HL-60/S4 (cell line): Measurements from ENCODE around the gene PEX5.

Source experiments
- in situ Hi-C: fragments of 300-500 bp; cut with MboI; formaldehyde crosslinking; loops from 2 replicates; pipeline ENCODE4 v1.14.3; 2022; ENCODE audit warnings: low sequenced_read_pairs

Gene PEX5

GRCh38 chr12:7189398-7190267 lies at the start of gene PEX5:
Gene PEX5, plus strand, starts transcription at chr12:7189686. Its CDS starts 692 bp downstream, at chr12:7190378.
- in situ Hi-C loops, result no loop called here

- in situ Hi-C loops, result no loop called here
These were observed 48.0 kb upstream of the PEX5 start for GRCh38 chr12:7141351-7142005.

GRCh38 chr12:7142056-7142644 lies 47.3 kb upstream of the PEX5 start:
- in situ Hi-C loops, result no loop called here

GRCh38 chr12:7142809-7143465 lies 46.5 kb upstream of the PEX5 start:
- in situ Hi-C loops, result no loop called here

- in situ Hi-C loops, result no loop called here
These were observed 45.9 kb upstream of the PEX5 start for GRCh38 chr12:7143564-7143963.

- in situ Hi-C loops, result no loop called here
These were observed 44.9 kb upstream of the PEX5 start for GRCh38 chr12:7144414-7145120.

- in situ Hi-C loops, result no loop called here
These were observed 43.8 kb upstream of the PEX5 start for GRCh38 chr12:7145671-7146070.

GRCh38 chr12:7146228-7146627 lies 43.3 kb upstream of the PEX5 start:
- in situ Hi-C loops, result no loop called here

- in situ Hi-C loops, result no loop called here
These were observed 42.6 kb upstream of the PEX5 start for GRCh38 chr12:7146906-7147305.

GRCh38 chr12:7150356-7150755 lies 39.1 kb upstream of the PEX5 start:
- in situ Hi-C loops, result no loop called here

GRCh38 chr12:7150841-7151240 lies 38.6 kb upstream of the PEX5 start:
- in situ Hi-C loops, result no loop called here

GRCh38 chr12:7151532-7151931 lies 38.0 kb upstream of the PEX5 start:
- in situ Hi-C loops, result no loop called here

GRCh38 chr12:7152818-7153217 lies 36.7 kb upstream of the PEX5 start:
- in situ Hi-C loops, result no loop called here

- in situ Hi-C loops, result no loop called here
These were observed 35.4 kb upstream of the PEX5 start for GRCh38 chr12:7154042-7154441.

- in situ Hi-C loops, result no loop called here
These were observed 34.5 kb upstream of the PEX5 start for GRCh38 chr12:7154901-7155470.

- in situ Hi-C loops, result no loop called here
These were observed 33.9 kb upstream of the PEX5 start for GRCh38 chr12:7155471-7156034.

GRCh38 chr12:7156259-7157197 lies 33.0 kb upstream of the PEX5 start:
- in situ Hi-C loops, result no loop called here

- in situ Hi-C loops, result no loop called here
These were observed 32.1 kb upstream of the PEX5 start for GRCh38 chr12:7157391-7157790.
